ENCODE results near the gene USH2A. TPM values are rescaled to one million over a fixed set of nuclear protein-coding genes. Genes with fewer than 3 reads are reported as not detected.

USH2A gene
- total RNA-seq, 2 donors from 2014 or later: 0.62 to 3.1 TPM

DNA sequence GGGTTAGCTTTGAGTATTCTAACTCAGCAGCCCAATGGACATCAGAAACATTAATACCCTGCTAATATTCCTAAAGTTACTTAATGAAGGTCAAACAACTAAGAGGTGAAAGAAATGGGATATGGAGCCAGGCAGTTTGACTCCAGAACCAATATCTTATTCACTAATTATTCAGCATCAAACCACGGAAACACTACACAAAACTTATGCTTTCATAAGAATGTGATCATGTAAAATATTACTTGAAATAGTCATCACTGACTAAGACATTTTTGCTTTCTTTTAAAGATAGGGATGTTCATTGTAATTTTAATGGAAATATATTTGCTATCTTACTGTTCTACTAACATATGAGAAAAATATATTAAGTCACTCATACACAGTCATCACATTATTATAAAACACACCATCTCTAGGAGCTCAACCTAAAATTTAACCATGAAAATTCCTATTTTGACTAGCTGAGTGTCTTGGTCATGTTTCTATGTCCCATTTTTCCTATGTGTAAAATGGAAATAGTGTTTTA is 615.3 kb downstream of the USH2A start:
- peaks cover 35% of the 10 kb centered on the region for H3K9me3 Mint-ChIP-seq
- no peaks in the 10 kb centered on the region for H3K27me3 ChIP-seq (ENCODE audit: control insufficient read depth, insufficient read depth, low read length, poor library complexity, severe bottlenecking)
- TF ChIP-seq CTCF (conservative IDR thresholded peaks at IDR 0.05): no peak
- DNase-seq: no peak
- no peak overlapping the region for H3K27ac ChIP-seq (ENCODE audit: low read depth, low read length)
- H3K4me3 ChIP-seq (ENCODE audit: low read length): no peak overlapping the region
- no peaks in the 10 kb centered on the region for H3K4me1 ChIP-seq (ENCODE audit: control insufficient read depth, insufficient read depth, low read length)
- H3K9ac ChIP-seq (ENCODE audit: extremely low read depth, low read length, poor library complexity, severe bottlenecking): no peak overlapping the region
- H3K9me3 ChIP-seq (ENCODE audit: control insufficient read depth, low read length): peaks cover 11% of the 10 kb centered on the region
- H3K36me3 Mint-ChIP-seq (ENCODE audit: low read depth): peaks cover 14% of the 10 kb centered on the region
- H3K27ac Mint-ChIP-seq: no peak overlapping the region
- H3K4me3 Mint-ChIP-seq: no peak overlapping the region
- H3K4me1 Mint-ChIP-seq: no peaks in the 10 kb centered on the region
- WGBS, 2 experiments (ENCODE audit: insufficient coverage in 1 of 2, insufficient read length in 1 of 2): 75% methylated on average over 1 of the region's 1 CpG; no CpG with 5 or more reads in 1 of the 2 experiments
- no peaks in the 10 kb centered on the region for H3K27me3 Mint-ChIP-seq (ENCODE audit: insufficient read depth)
- no peaks in the 10 kb centered on the region for H3K36me3 ChIP-seq (ENCODE audit: control insufficient read depth, insufficient read depth, low read length)

GRCh38 chr1:215807218-215807617 is 616.0 kb downstream of the USH2A start:
- Histone ChIP-seq H3K4me1 (ENCODE audit: control insufficient read depth, insufficient read depth, low read length) (no peaks in the 10 kb centered on the region), H3K27me3 (ENCODE audit: control insufficient read depth, insufficient read depth, low read length, poor library complexity, severe bottlenecking) (no peaks in the 10 kb centered on the region), H3K4me3 (ENCODE audit: low read length) (no peak overlapping the region), H3K36me3 (ENCODE audit: control insufficient read depth, insufficient read depth, low read length) (no peaks in the 10 kb centered on the region), H3K9ac (ENCODE audit: extremely low read depth, low read length, poor library complexity, severe bottlenecking) (no peak overlapping the region), H3K27ac (ENCODE audit: low read depth, low read length) (no peak overlapping the region), H3K9me3 (ENCODE audit: control insufficient read depth, low read length) (peaks cover 3% of the 10 kb centered on the region)
- no peaks in the 10 kb centered on the region for H3K4me1 Mint-ChIP-seq
- H3K9me3 Mint-ChIP-seq: peaks cover 27% of the 10 kb centered on the region
- no peak for DNase-seq
- H3K36me3 Mint-ChIP-seq (ENCODE audit: low read depth): peaks cover 7% of the 10 kb centered on the region
- H3K27ac Mint-ChIP-seq: no peak overlapping the region
- H3K27me3 Mint-ChIP-seq (ENCODE audit: insufficient read depth): no peaks in the 10 kb centered on the region
- no peak overlapping the region for H3K4me3 Mint-ChIP-seq
- WGBS, 2 experiments (ENCODE audit: insufficient coverage in 1 of 2, insufficient read length in 1 of 2): 94 to 97% methylated on average over 3 to 4 of the region's 4 CpGs
- TF ChIP-seq CTCF (conservative IDR thresholded peaks at IDR 0.05): no peak

- no peak overlapping the region for H3K4me3 Mint-ChIP-seq
- Histone ChIP-seq H3K27ac (ENCODE audit: low read depth, low read length) (no peak overlapping the region), H3K9ac (ENCODE audit: extremely low read depth, low read length, poor library complexity, severe bottlenecking) (no peak overlapping the region), H3K4me1 (ENCODE audit: control insufficient read depth, insufficient read depth, low read length) (no peaks in the 10 kb centered on the region), H3K9me3 (ENCODE audit: control insufficient read depth, low read length) (no peaks in the 10 kb centered on the region), H3K36me3 (ENCODE audit: control insufficient read depth, insufficient read depth, low read length) (no peaks in the 10 kb centered on the region), H3K27me3 (ENCODE audit: control insufficient read depth, insufficient read depth, low read length, poor library complexity, severe bottlenecking) (no peaks in the 10 kb centered on the region), H3K4me3 (ENCODE audit: low read length) (no peak overlapping the region)
- H3K9me3 Mint-ChIP-seq: no peaks in the 10 kb centered on the region
- H3K27me3 Mint-ChIP-seq (ENCODE audit: insufficient read depth): no peaks in the 10 kb centered on the region
- H3K27ac Mint-ChIP-seq: no peak overlapping the region
- H3K4me1 Mint-ChIP-seq: no peaks in the 10 kb centered on the region
- no peaks in the 10 kb centered on the region for H3K36me3 Mint-ChIP-seq (ENCODE audit: low read depth)
- TF ChIP-seq CTCF (conservative IDR thresholded peaks at IDR 0.05): no peak
- no peak for DNase-seq
These were observed 625.4 kb downstream of the USH2A start for GRCh38 chr1:215797859-215798258.

All from endodermal cell (in vitro differentiated cells).